ENCODE measurements around the gene ZNF302.

Gene ZNF302

DNA sequence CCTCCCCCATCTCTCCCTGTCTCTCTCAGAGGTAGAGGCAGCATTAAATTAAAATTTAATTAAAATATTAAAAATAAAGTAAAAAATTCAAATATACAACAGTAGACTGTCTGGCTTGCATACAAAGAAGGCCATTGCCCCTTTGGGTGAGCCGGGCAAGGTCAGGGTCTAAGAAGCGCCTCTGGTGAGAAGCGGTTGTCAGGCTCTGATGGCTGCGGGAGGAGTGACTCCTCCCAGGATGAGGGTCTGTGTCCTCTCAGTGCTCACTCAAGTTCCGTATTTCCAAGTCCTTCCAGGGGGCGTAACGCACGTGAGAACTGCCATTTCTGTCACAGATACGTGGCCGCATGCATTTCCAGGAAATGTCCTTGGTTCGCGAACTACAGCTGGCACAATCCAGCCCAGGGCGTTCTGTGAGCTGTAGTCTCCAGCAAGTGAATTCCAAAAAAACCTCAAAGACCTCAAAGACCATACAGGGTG, 55.8 kb downstream of the ZNF302 start (continued):
- no peak for TF ChIP-seq ESRRG (CRISPR knock-in tag; IDR thresholded peaks at IDR 0.05)
- no peak for TF ChIP-seq ZNF8 (CRISPR knock-in tag; IDR thresholded peaks at IDR 0.05)
- TF ChIP-seq, protein P1, sequence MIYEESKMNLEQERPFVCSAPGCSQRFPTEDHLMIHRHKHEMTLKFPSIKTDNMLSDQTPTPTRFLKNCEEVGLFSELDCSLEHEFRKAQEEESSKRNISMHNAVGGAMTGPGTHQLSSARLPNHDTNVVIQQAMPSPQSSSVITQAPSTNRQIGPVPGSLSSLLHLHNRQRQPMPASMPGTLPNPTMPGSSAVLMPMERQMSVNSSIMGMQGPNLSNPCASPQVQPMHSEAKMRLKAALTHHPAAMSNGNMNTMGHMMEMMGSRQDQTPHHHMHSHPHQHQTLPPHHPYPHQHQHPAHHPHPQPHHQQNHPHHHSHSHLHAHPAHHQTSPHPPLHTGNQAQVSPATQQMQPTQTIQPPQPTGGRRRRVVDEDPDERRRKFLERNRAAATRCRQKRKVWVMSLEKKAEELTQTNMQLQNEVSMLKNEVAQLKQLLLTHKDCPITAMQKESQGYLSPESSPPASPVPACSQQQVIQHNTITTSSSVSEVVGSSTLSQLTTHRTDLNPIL (CRISPR knock-in tag; IDR thresholded peaks at IDR 0.05; ENCODE audit: low read depth), result no peak
- TF ChIP-seq ZFP3 (CRISPR knock-in tag; IDR thresholded peaks at IDR 0.05), result no peak
- no peak for TF ChIP-seq TCF4 (CRISPR knock-in tag; IDR thresholded peaks at IDR 0.05; ENCODE audit: borderline replicate concordance)
- TF ChIP-seq, protein P2, sequence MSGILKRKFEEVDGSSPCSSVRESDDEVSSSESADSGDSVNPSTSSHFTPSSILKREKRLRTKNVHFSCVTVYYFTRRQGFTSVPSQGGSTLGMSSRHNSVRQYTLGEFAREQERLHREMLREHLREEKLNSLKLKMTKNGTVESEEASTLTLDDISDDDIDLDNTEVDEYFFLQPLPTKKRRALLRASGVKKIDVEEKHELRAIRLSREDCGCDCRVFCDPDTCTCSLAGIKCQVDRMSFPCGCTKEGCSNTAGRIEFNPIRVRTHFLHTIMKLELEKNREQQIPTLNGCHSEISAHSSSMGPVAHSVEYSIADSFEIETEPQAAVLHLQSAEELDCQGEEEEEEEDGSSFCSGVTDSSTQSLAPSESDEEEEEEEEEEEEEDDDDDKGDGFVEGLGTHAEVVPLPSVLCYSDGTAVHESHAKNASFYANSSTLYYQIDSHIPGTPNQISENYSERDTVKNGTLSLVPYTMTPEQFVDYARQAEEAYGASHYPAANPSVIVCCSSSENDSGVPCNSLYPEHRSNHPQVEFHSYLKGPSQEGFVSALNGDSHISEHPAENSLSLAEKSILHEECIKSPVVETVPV (CRISPR knock-in tag; IDR thresholded peaks at IDR 0.05), result no peak
- TF ChIP-seq RARB (CRISPR knock-in tag; IDR thresholded peaks at IDR 0.05), result no peak
- no peak for TF ChIP-seq SNAI2 (CRISPR knock-in tag; IDR thresholded peaks at IDR 0.05)

DNA sequence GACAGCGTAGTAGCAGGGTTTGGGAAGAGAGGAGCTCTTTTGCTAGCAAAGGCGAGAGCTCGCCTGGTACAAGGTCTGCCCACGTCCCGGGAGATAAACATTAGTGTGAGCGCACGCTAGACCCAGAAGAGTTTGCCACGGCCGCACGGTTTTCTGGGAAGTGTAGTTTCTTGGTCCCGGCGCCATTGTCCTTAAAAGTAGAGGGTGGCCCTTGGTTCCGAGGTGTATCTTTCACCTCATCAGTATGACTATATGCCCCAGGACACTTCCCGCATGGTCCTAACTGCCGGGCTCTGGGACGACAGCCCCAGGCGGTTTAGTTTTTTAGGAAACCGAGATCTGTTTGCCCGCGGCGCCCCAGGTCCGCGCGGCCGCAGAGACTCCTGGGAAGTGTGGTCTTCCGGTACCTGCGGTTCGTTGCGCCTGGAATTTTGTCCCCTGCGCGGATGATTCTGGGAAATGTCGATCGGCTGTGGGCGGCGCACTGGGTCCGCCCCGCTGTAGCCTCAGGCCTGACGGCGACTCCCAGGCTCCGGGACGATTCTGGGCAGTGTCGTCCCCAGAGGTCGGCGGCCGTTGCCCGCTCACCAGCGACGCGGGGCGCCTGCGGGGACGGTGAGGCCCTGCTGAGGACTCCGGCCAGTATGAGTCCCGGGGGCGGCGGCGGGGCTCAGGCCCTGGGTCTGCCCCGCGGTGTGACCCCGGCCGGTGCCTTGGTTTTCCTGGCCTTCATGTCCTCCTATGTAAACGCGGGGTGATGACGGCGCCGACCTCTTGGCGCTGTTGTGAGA, 56.5 kb downstream of the ZNF302 start, which contains the start of gene ZNF181:
TSS of gene ZNF181 (plus strand) at position 498 of the 791 bp plus-strand sequence. CDS start 795 bp downstream, outside the sequence.
- 0 out of 2 replicates have a peak, but pooled peaks have one; percentile 34 for TF ChIP-seq GLIS3 (CRISPR knock-in tag; IDR thresholded peaks at IDR 0.05)
- TF ChIP-seq TCF4 (CRISPR knock-in tag; IDR thresholded peaks at IDR 0.05; ENCODE audit: borderline replicate concordance), result no peak; the same call in 1 of the 2 replicates
- TF ChIP-seq ZFP3 (CRISPR knock-in tag; IDR thresholded peaks at IDR 0.05), result peak; percentile 58; the same call in 1 of the 2 replicates
- no peak for TF ChIP-seq BACH2 (CRISPR knock-in tag; IDR thresholded peaks at IDR 0.05; ENCODE audit: borderline replicate concordance)
- TF ChIP-seq, protein P3, sequence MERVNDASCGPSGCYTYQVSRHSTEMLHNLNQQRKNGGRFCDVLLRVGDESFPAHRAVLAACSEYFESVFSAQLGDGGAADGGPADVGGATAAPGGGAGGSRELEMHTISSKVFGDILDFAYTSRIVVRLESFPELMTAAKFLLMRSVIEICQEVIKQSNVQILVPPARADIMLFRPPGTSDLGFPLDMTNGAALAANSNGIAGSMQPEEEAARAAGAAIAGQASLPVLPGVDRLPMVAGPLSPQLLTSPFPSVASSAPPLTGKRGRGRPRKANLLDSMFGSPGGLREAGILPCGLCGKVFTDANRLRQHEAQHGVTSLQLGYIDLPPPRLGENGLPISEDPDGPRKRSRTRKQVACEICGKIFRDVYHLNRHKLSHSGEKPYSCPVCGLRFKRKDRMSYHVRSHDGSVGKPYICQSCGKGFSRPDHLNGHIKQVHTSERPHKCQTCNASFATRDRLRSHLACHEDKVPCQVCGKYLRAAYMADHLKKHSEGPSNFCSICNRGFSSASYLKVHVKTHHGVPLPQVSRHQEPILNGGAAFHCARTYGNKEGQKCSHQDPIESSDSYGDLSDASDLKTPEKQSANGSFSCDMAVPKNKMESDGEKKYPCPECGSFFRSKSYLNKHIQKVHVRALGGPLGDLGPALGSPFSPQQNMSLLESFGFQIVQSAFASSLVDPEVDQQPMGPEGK (CRISPR knock-in tag; IDR thresholded peaks at IDR 0.05; ENCODE audit: borderline replicate concordance), result no peak
- TF ChIP-seq CSDC2 (CRISPR knock-in tag; IDR thresholded peaks at IDR 0.05), result peak; percentile 62; the same call in 1 of the 2 replicates
- TF ChIP-seq, protein P4, sequence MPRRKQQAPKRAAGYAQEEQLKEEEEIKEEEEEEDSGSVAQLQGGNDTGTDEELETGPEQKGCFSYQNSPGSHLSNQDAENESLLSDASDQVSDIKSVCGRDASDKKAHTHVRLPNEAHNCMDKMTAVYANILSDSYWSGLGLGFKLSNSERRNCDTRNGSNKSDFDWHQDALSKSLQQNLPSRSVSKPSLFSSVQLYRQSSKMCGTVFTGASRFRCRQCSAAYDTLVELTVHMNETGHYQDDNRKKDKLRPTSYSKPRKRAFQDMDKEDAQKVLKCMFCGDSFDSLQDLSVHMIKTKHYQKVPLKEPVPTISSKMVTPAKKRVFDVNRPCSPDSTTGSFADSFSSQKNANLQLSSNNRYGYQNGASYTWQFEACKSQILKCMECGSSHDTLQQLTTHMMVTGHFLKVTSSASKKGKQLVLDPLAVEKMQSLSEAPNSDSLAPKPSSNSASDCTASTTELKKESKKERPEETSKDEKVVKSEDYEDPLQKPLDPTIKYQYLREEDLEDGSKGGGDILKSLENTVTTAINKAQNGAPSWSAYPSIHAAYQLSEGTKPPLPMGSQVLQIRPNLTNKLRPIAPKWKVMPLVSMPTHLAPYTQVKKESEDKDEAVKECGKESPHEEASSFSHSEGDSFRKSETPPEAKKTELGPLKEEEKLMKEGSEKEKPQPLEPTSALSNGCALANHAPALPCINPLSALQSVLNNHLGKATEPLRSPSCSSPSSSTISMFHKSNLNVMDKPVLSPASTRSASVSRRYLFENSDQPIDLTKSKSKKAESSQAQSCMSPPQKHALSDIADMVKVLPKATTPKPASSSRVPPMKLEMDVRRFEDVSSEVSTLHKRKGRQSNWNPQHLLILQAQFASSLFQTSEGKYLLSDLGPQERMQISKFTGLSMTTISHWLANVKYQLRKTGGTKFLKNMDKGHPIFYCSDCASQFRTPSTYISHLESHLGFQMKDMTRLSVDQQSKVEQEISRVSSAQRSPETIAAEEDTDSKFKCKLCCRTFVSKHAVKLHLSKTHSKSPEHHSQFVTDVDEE (CRISPR knock-in tag; IDR thresholded peaks at IDR 0.05), result peak; percentile 80; the same call in 1 of the 2 replicates
- TF ChIP-seq ZNF565 (CRISPR knock-in tag; conservative IDR thresholded peaks at IDR 0.05; ENCODE audit: low read depth), result 0 out of 2 replicates have a peak, but pooled peaks have one; percentile 27
- ATAC-seq, result peak; percentile 97

DNA sequence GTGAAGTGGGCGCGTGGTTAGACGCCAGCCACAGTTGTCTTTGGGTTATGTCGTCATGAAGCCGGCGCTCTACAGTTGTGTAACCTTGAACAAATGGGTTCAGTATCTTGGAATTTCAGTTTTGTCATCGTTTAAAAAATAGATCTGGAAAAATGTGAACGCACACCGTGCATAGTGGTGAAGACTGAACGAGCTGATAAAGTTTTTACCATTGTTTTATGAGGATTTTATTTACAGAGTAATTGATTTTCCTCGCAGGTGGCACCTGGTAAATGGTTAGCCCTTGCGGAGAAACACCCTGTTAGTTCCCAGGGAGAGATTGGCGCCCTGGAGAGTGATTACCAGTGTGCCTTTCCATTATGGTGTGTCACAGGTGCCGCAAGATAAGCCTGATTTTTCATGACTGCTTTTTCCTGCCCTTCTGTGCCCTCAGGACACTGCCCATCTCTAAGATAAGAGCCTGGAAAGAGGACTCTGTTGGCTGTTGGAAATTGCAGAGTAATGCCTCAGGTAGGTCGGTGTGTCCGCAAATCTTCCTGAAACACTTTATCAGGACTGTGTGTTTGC, 57.1 kb downstream of the ZNF302 start:
- no peak for ATAC-seq
- TF ChIP-seq RARB (CRISPR knock-in tag; IDR thresholded peaks at IDR 0.05), result no peak
- TF ChIP-seq ZNF70 (CRISPR knock-in tag; IDR thresholded peaks at IDR 0.05), result no peak
- TF ChIP-seq, protein P1 (CRISPR knock-in tag; IDR thresholded peaks at IDR 0.05; ENCODE audit: low read depth), result no peak
- TF ChIP-seq OSR1 (CRISPR knock-in tag; IDR thresholded peaks at IDR 0.05), result no peak
- TF ChIP-seq PPARA (CRISPR knock-in tag; IDR thresholded peaks at IDR 0.05; ENCODE audit: borderline replicate concordance), result no peak
- TF ChIP-seq, protein P4 (CRISPR knock-in tag; IDR thresholded peaks at IDR 0.05), result no peak
- no peak for TF ChIP-seq CSDC2 (CRISPR knock-in tag; IDR thresholded peaks at IDR 0.05)
- TF ChIP-seq, protein P3 (CRISPR knock-in tag; IDR thresholded peaks at IDR 0.05; ENCODE audit: borderline replicate concordance), result no peak
- TF ChIP-seq ARNTL (CRISPR knock-in tag; IDR thresholded peaks at IDR 0.05; ENCODE audit: borderline replicate concordance, low read depth), result no peak
- no peak for TF ChIP-seq TOX (CRISPR knock-in tag; IDR thresholded peaks at IDR 0.05; ENCODE audit: borderline replicate concordance)
- TF ChIP-seq ZNF8 (CRISPR knock-in tag; IDR thresholded peaks at IDR 0.05), result no peak
- TF ChIP-seq ESRRG (CRISPR knock-in tag; IDR thresholded peaks at IDR 0.05), result no peak
- TF ChIP-seq GLIS3 (CRISPR knock-in tag; IDR thresholded peaks at IDR 0.05), result no peak
